KG1 (cell line): Measurements from ENCODE around the gene SSH2.
A peak's percentile ranks its signal among the peaks of the same experiment; 100 is the strongest.

Source experiments
- DNase-seq: peaks from one replicate; lab custom pipeline; 2025; lab: John Stamatoyannopoulos, UW

SSH2 gene

DNA sequence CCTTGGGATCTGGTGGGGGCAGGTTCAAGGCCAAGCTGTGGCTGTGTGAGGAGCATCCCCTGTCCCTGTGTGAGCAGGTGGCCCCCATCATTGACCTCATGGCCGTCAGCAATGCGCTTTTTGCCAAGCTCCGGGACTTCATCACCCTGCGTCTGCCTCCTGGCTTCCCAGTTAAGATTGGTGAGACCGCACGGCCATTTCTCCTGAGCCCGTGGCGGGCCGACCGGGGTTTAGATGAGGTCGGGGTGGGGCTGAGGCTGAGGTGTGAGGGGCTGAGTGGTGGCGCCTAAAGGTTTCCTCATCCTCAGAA, 318.0 kb downstream of the SSH2 start:
- no peak for DNase-seq

DNA sequence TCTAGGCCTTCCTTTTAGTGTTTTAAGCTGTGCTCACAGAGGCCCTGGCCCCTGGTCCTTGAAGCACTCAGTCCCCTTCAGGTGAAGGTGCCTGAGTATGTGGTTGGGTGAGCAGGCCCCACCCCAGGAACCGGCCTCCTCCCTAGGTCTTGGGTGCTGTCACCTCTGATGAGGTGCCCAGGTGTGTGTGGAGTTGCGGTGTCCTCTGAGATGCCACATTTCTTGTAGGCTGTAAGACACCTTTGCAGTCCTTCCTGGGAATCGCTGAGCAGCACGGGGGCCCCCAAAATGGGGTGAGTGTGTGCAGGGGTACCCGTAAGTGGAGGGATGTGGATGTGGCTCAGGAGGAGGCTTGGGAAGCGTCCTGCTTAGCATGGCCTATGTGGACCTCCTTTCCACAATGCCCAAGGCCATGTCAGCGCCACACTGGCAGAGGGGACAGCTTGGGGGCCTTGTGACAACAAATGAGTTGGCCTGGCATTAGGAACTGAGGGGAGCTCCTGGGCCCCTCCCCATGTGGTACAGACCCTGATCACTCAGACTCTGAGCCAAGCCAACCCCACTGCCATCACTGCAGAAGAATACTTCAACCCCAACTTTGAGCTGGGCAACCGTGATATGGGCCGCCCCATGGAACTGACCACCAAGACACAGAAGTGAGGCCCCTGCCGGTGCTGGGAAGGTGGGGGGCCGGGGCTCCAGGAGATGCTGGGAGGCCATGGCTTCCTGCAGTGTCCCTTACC, 318.5 kb downstream of the SSH2 start:
- DNase-seq, result no peak

DNA sequence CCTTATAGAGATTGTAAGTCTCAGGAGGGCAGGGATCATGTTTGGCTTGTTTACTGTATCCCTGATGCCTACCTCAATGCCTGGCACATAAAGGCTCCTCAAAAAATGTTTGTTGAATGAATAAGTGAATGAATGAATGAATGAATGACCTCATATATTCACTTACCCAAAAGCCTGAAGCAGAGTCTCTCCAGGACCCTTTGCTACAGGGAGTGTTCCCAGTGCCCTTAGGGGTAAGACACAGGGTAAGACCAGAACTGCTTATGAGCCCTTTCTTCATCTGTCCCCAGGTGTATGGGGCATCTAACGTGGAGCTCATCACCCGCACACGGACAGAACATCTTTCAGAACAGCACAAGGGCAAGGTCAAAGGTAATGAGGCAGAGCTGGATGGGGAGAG, 319.6 kb downstream of the SSH2 start:
- no peak for DNase-seq

DNA sequence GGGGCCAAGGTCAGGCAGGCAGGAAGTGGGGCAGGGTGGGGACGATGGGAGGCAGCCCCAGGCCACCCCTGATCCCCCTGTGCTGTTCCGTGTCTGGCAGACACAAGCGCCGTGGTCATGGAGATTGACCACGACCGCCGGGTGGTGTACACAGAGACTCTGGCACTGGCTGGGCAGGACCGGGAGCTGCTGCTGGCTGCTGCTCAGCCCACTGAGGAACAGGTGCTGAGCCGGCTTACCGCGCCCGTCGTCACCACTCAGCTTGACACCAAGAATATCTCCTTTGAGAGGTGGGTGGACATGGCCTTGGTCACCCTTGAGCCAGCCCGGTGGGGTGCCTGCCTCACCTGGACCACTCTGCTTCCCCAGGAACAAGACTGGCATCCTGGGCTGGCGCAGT, 321.0 kb downstream of the SSH2 start:
- no peak for DNase-seq

DNA sequence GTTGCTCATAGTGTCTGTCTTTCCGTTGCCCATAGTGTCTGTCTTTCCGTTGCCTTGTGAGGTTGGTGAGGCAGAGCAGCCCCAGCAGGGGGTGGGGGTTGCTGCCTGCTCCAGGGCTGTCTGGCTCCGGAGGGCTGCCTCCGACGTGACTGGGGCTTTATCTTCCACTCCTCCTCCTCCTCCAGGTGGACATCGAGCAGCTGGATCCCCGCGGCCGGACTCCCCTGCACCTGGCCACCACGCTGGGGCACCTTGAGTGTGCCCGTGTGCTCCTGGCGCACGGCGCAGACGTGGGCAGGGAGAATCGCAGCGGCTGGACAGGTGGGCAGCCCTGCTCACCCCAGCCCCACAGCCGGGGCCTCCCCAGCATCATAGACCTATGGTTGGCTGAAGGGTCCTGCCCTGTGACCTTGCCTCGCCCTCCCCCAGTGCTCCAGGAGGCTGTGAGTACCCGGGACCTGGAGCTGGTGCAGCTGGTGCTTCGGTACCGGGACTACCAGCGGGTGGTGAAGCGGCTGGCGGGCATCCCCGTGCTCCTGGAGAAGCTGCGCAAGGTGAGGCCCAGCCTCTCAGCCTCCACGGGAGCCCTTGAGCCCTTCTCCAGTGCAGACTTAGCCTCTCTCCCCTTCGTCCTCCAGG, 322.4 kb downstream of the SSH2 start:
- no peak for DNase-seq

DNA sequence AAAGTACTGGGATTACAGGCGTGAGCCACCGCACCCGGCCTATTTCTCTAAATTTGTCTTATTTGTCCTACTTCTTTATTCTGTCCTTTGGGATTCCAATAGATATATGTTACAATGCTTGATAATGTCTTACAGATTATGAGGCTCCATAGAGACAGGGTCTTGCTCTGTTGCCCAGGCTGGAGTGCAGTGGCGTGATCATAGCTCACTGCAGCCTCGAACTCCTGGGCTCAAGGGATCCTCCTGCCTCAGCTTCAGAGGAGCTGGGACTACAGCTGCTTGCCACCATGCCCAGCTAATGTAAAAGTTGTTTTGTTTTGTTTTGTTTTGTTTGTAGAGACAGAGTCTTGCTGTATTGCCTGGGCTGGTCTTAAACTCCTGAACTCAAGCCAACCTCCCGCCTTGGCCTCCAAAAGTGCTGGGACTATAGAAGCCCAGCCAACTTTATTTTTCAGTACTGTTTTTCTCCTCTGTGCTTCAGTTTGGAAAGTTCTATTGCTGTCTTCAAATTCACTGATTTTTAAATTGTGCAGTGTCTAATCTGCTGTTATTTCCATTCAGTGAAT, 326.8 kb downstream of the SSH2 start:
- DNase-seq, result no peak

DNA sequence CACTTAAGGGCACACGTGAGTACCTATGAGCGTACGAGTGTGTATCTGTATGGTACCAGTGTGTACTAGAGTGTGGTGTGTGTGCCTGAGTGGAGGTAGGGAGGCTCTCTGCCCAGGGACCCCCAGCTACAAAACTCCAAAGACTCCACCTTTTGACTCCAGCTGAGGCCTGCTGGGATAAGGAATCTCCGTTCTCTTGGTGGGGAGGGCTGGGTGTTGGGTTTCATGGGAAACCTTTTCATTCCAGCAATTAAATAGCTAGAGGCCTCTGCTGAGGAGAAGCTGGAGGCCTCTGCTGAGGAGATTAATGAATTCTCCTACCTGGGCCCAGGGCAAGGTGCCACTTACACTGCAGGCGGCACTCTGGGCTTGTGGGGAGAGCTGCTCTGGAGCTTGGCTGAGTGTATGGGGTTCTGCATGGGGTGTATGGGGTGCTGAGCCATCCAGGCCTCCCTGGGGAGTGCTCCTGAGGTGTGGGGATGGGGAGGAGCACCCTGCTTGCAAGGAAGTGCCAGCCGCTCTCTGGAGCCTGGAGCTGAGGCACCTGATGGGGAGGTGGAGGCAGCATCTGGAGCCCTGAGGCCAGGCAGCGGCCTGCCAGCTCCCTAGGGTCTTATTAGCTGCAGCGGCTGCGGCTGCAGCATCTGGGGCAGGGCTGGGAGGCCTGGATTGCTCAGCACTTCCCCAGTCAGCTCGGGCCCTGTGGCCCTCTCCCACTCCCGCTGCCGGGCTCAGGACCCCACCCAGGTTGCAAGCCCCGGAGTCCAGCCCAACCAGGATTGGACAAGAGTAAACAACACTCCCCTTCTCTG, 332.5 kb downstream of the SSH2 start:
- DNase-seq, result no peak

DNA sequence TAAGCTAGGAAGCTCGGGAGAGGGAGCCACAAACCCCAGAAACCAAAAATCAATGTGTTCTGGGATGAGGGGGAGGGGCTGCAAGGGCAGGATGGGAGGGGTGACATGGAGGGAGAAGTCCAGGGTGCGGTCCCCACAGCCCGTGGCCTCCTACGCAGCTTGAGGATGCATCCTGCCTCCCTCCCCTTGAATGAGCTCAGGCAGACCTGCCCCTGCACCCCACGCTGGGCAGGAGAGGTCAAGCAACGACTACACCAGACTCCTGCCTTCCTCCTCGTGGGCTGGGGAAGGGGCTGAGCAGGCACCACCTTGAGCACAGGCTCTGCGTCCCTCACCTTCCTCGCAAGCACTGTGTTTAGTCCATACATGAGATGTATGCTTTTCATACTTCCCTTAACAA, 333.2 kb downstream of the SSH2 start:
- DNase-seq, result no peak

DNA sequence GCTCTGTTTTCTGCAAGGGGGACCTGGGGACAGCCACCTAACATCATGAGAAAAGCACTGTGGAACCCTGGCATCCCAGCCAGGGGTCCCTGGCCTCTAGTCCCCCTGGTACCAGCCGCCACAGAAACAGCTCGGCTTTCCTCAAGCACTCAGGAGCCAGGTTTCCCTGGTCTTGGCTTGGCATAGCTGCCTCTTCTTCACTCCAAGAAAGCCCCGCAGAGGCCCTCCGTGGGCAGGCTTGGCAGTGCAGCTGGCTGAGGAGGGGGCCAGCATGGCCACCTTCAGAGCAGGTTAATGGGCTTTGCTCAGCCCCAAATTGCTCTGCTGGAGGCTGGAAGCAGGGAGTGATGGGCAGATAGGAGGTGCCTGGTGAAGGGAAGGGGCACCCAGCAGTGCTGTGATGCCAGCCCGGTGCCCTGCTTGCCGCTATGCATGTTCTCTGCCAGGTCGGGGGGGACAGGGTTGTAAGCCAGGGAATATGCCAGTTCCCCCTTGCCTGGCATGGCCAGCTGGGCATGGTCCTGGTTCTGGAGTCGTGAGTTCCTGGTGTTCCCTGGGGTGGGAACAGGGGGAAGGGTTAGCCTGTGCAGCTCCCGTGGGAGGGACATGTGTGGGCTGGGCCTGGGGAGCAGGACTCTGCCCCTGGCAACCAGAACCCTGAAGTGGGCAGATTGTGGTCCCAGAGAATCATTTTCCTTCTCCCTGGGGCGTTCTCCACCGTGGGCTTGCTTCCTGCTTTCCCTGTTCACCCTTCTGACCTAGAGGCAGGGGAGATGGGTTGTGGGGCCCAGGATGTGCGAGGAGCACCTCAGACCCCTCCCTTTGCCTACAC, 333.9 kb downstream of the SSH2 start:
- no peak for DNase-seq

DNA sequence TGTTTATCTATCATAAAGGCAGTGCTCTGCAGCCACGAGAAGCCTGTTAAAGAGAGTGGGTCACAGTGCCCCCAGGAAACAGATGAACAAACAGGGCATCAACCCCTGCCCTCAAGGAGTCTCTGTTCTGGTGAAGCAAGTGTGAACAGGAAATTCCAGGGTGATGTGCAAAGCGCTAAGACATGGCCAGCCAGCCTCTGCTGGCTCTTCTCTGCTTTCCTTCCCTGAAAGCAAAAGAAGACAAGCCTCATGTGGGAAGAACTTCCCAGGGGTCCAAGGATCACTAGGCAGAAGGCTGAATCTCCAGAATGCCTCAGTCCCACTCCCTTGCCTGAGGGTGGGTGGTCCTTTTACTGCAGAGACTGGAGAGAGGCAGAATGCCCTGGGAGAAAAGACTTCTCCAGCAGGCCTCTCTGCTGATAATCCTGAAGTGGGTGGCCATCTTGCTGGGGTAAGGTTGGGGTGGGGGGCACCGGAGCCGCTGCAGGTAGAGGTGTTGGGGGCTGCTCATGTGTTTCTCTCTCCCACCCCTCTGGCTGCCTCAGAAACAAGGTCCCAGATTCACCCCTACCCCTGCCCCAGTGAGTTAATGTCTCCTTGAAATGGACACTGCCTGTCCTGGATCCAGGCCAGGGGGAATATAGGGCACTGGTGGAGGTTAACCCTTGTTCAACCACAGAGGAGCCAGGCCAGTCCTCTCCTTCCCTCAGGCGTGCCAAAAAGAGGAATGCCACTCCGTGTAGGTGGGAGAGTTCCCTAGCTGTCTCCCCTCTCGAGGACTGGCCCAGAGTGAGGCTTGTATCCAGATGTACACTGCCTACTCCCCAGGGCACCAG, 334.7 kb downstream of the SSH2 start:
- DNase-seq, result no peak

DNA sequence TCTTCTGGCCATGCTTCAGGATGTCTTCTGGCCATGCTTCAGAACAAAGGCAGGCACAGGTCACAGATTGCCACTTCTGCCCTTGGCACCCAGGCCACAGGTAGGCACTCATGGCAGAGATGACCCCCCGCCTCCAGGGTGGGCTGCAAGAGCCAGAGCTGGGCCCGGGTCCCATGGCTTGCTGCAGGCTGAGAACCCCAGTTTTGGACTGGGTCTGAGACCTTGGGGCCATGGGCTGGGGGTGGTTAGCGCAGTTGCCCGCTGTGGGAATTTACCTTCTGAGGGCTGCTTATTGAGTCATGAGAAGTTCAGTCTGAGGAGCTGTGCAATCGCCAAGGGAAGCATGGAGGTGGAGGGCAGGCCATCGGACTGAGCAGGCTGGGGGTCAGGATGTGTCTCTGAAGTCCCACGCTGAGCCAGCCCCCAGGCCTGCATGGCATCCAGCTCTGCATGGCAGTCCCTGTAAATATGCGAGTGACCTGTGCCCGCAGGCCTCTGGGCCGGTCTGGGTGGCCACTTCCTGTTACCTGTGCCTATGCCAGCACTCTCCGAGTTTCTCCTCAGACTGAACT, 335.4 kb downstream of the SSH2 start:
- no peak for DNase-seq

DNA sequence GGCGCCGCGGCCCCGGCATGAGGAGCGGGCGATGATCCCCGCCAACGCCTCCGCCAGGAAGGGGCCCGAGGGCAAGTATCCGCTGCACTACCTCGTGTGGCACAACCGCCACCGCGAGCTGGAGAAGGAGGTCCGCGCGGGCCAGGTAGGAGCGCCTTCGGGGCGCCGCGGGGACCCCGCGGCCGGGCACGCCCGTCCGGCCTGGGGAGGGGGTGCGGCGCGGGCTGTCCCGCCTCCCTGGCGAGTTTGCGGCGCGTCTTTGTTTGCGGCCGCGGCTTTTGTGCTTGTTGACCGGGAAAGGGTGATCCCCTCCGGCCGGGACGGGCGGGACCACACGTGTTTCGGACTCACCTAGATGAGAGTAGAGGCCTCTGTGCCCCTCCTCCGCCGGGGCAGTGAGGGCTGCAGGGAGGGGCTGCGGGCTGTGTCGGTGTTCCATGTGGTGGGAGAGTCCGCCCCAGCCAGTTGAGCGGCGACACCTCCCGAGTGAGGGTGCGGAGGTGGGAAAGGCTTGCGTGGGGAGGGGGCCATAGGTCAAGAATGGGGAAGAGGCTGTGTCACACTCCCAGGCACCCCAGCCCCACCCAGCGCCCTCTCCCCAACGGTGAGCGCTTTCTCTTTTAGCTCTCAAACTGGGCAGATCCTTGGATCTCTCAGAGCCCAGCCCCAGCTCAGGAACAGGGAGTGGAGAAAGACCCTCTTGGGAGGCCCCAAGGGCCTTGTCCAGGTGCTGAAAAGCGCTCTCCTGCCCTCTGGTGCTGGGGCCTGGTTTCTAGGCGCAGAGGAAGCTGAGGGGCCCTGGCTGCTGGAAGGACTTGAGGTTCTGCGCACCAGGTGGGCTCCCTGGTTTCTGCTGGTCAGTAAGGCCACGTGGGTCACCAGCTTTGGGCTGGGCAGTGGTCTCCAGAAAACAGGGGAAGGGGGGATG, 336.2 kb downstream of the SSH2 start:
- DNase-seq, result peak; percentile 5

DNA sequence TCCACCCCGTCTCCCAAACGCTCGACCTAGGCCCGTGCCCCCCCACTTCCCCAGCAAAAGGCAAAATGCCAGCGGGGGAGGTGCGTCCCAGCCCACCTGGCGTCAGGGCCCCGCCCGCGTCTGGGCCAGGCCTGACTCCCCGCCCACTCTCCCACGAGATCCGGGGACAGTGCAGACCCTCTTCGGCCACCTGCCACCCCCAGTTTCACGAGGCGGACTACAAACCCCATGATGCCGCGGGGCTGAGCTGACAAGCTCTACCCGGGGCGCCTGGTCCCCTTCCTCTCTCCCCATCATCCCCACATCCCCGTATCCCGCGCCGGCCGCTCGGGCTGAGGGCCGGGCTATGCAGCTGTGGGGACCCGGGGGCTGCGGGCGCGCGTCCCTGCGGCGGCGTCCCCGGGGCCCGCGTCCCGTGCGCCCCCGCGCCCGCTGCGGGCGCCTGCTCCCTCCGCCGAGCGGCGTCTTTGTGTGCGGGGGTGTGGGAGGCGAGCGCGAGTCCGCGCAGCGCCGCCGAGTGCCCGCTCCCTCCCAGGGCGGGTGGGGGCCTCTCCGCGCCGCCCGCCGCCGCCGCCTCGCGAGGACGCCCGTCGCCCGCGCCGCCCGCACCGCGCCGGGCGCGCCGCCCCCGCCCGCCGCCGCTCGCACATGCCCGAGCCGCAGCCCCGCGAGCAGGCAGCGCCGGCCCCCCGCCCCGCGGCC, 337.0 kb downstream of the SSH2 start, which contains the start of gene ANKRD13B:
Gene ANKRD13B, plus strand, starts transcription at position 283 of the 702 bp plus-strand sequence. CDS start 490 bp downstream, outside the sequence.
- DNase-seq, result no peak

DNA sequence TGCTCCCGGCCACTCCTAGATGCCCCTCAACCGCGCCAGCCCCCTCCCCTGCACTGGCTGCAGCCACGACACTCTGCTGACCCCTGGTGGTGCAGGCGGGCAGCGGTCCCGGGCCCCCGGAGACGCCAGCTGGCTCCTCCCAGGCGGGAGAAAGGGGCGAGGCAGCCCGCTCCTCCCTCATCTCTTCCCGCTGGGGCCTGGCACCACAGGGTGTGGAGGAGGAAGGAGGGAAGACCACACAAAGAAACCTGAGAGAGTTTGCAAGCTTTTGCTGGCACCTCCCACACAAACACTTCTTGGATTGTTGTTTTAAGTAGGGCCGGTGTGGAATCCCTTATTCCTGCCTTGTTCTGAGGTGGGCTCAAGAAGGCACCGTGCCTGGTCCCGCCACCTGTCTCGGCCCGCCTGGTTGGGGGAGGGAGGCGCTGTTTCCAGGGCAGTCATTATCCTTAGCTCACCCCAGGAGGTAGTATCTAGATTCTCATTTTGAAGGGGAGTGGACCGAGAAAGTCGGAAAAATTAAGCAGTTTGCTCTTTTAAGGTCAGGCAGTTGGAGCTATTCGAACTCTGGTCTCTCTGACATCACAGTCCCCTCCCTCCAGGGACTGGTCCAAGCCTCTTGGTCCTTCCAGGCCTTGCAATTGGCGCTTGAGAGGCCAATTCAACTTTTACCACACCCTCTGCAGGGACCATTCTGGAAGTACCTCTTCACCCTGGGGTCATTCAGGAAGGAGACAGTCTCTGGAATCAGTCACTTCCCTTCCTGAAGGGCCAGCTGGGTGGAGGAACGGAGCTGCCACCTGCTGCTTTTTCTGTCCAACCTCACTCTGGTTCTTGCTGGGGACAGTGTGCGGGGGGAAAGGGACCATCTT, 338.1 kb downstream of the SSH2 start:
- DNase-seq, result peak; percentile 63

DNA sequence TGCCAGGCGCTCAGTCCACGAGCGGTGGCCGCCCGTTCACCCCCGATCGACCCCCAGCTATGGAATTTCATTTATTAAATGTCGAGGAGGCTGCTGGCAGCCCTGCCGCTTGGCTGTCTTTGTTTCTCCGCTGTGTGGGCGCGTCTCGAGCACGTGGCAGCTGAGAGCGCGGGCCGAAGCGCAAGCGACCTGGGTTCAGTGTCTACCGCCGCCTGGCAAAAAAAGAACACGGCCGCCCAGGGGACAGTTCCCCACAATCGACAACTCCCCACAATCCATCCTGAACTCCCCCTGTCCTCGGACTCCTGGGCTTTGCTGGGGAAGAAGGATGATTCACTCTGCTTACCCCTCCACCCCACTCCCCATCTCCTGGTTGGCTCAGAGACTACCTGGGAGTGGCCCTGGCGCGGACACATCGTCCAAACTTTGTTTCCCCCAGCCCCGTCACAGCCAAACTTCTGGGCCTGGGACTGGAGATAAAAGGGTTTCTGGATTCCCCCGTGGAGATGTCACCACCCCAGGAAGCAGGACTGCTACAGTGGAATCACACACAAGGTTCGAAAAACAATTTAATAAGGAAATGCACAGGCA, 338.8 kb downstream of the SSH2 start:
- no peak for DNase-seq

DNA sequence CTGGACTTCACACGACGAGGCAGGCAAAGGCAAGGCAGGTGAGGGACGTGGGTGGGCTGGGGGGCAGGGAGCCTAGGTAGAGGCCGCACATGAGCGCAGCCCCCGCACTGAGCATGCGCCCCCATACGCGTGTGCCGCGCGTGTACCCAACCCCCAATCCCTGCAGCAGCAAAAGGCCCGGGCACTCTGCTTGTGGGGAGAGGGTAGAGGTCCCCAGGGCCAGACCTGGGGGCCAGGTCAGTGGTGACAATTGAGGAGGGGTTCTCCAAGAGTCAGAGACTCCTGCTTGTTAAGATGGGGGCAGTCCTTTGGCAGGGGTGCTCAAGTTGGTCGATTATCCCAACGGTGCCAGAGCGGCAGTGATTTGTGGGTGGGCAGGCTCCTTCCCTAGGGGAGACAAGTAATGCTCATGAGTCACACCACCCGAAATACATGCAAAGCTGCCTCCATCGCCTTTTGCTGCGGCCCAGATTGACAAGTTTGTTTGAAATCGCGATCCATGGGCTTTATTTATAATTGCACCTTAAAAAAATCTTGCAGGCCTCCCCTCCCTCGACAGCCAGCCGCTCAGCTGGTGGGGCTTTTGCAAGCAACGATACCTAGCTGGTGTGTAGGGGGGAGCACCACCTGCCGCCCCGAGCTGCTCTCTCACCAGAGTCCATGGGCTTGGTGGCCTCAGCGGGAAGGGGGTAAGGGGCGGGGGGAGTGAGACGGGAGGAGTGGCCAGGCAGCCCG, 339.4 kb downstream of the SSH2 start:
- no peak for DNase-seq
